Liver (tissue), 3 donors: ENCODE data around the gene MAP3K20.

Experiments used
- TAF1 ChIP-seq: conservative IDR thresholded peaks from 2 replicates; pipeline ENCODE4 v1.6.1; 2016; ENCODE audit warnings: antibody characterized with exemption, mild to moderate bottlenecking
- YY1 ChIP-seq: IDR thresholded peaks from 2 replicates; pipeline ENCODE4 v1.6.1; 2016; ENCODE audit warnings: antibody characterized with exemption, mild to moderate bottlenecking
- TF ChIP-seq, protein P1 (sequence below): fragments of 150-350 bp; IDR thresholded peaks from 2 replicates; pipeline ENCODE4 v1.5.1; 2017; ENCODE audit warnings: improper control_type of control experiment, low read depth, low read length; ENCODE audit not compliant: missing input control
- donor health status: healthy.
- donor health status: healthy.

GRCh38 chr2:173161040-173161439, 85.4 kb downstream of the MAP3K20 start:
- TF ChIP-seq TAF1: no peak
- TF ChIP-seq YY1: no peak
- TF ChIP-seq, protein P1, sequence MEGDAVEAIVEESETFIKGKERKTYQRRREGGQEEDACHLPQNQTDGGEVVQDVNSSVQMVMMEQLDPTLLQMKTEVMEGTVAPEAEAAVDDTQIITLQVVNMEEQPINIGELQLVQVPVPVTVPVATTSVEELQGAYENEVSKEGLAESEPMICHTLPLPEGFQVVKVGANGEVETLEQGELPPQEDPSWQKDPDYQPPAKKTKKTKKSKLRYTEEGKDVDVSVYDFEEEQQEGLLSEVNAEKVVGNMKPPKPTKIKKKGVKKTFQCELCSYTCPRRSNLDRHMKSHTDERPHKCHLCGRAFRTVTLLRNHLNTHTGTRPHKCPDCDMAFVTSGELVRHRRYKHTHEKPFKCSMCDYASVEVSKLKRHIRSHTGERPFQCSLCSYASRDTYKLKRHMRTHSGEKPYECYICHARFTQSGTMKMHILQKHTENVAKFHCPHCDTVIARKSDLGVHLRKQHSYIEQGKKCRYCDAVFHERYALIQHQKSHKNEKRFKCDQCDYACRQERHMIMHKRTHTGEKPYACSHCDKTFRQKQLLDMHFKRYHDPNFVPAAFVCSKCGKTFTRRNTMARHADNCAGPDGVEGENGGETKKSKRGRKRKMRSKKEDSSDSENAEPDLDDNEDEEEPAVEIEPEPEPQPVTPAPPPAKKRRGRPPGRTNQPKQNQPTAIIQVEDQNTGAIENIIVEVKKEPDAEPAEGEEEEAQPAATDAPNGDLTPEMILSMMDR: no peak
